Measurements from ENCODE around the gene SUPT6H. TPM values are rescaled to one million over a fixed set of nuclear protein-coding genes. Genes with fewer than 3 reads are reported as not detected.

The SUPT6H gene
- total and polyA plus RNA-seq, 2 of the 8 experiments (the other 6 are each of a cell fraction or from before 2014, with no cell fraction given), result 32.0 to 59.9 TPM

- Histone ChIP-seq H3K27ac (ENCODE audit: low read depth, low read length) (no peak overlapping the region), H3K23ac (ENCODE audit: insufficient read length) (no peak overlapping the region), H3K79me2 (ENCODE audit: control insufficient read depth in 1 of 2, insufficient read depth in 2 of 2, low read length in 2 of 2) (no peaks in the 10 kb centered on the region), H2AK5ac (ENCODE audit: low read depth, low read length) (no peak overlapping the region), H4K91ac (replicated peaks; ENCODE audit: insufficient read length, low read length) (no peak overlapping the region), H2BK20ac (ENCODE audit: low read length) (no peak overlapping the region), H3K4me1 (replicated peaks in 1 of 4; ENCODE audit: control insufficient read depth in 3 of 4, insufficient read depth in 4 of 4, low read length in 3 of 4) (no peaks in the 10 kb centered on the region), H4K5ac (ENCODE audit: insufficient read length, low read depth, low read length) (no peak overlapping the region), H3K36me3 (ENCODE audit: control insufficient read depth in 2 of 4, insufficient read depth in 4 of 4, low read length in 3 of 4) (peaks cover 48 to 86% (median 79%) of the 10 kb centered on the region in 4 experiments), H4K20me1 (replicated peaks in 1 of 2; ENCODE audit: control insufficient read depth in 1 of 2, insufficient read depth in 2 of 2, low read length in 2 of 2) (peaks cover 0 to 2% of the 10 kb centered on the region in 2 experiments), H3K4ac (replicated peaks; ENCODE audit: insufficient read length, low read depth, low read length) (no peak overlapping the region), H3K23me2 (ENCODE audit: low read depth, low read length) (no peaks in the 10 kb centered on the region), H2BK15ac (ENCODE audit: low read length) (no peak overlapping the region), H2BK12ac (ENCODE audit: low read depth, low read length) (no peak overlapping the region), H4K8ac (ENCODE audit: extremely low read depth, insufficient read depth, low read length) (peak overlapping the region; percentile 16; the same call in 1 of the 2 replicates), H2AFZ (ENCODE audit: low read length) (no peak overlapping the region), H3K4me3 (ENCODE audit: extremely low read depth in 1 of 4, insufficient read depth in 2 of 4, low read depth in 3 of 4, low read length in 4 of 4) (no peak overlapping the region), H3K9me3 (ENCODE audit: insufficient read depth in 2 of 2, low read depth in 1 of 2, low read length in 1 of 2) (no peaks in the 10 kb centered on the region), H3K4me2 (ENCODE audit: insufficient read depth in 1 of 2, low read depth in 2 of 2, low read length in 2 of 2) (no peak overlapping the region), H3K27me3 (replicated peaks in 1 of 4; ENCODE audit: control insufficient read depth in 3 of 4, extremely low read depth in 1 of 4, insufficient read depth in 3 of 4, low read length in 3 of 4) (no peaks in the 10 kb centered on the region), H3K56ac (replicated peaks; ENCODE audit: insufficient read length, low read depth, low read length) (no peak overlapping the region), H2BK120ac (replicated peaks; ENCODE audit: low read depth, low read length) (no peak overlapping the region), H3K9ac (replicated peaks in 1 of 4; ENCODE audit: extremely low read depth in 1 of 4, low read depth in 3 of 4, low read length in 3 of 4) (no peak overlapping the region), H2BK5ac (ENCODE audit: low read depth, low read length) (no peak overlapping the region), H3K79me1 (ENCODE audit: low read depth, low read length) (no peaks in the 10 kb centered on the region), H3K14ac (ENCODE audit: insufficient read length) (no peak overlapping the region), H3K18ac (ENCODE audit: extremely low read depth, low read length) (no peak overlapping the region)
- ChIA-PET CTCF (ENCODE audit: partially characterized antibody) (interaction anchor here (0.8 to 5.3 kb wide), 14 partner anchors 10 to 196 kb away, joined by 3 to 54 read pairs (median 4); partner anchors contain the start of gene BLTP2), POLR2A (ENCODE audit: partially characterized antibody) (interaction anchor here (0.9 to 6.5 kb wide), 10 partner anchors 13 to 99 kb away, joined by 3 to 35 read pairs (median 7); partner anchors contain the start of genes ALDOC, SDF2 and SUPT6H)
- WGBS, 2 experiments (ENCODE audit: extremely low coverage in 1 of 2, insufficient coverage in 1 of 2, insufficient read length in 1 of 2, insufficient replicate concordance in 2 of 2, low coverage in 1 of 2, low lambda C conversion rate in 2 of 2, missing lambda C conversion rate in 1 of 2), result 91% methylated on average over 7 of the region's 7 CpGs; no CpG with 5 or more reads in 1 of the 2 experiments
- TF ChIP-seq PHF8 (conservative IDR thresholded peaks at IDR 0.05; ENCODE audit: low read depth, low read length) (no peak), YY1 (IDR thresholded peaks at IDR 0.05; ENCODE audit: low read depth, low read length) (no peak), BRCA1 (IDR thresholded peaks at IDR 0.05; ENCODE audit: low read depth, low read length) (no peak), POLR2A (IDR thresholded peaks at IDR 0.05; ENCODE audit: control extremely low read depth in 1 of 2, low read depth in 2 of 2, low read length in 2 of 2) (no peak), BCL11A (IDR thresholded peaks at IDR 0.05; ENCODE audit: low read depth in 2 of 2, low read length in 2 of 2) (no peak), RAD21 (IDR thresholded peaks at IDR 0.05 in 1 of 2, conservative IDR thresholded peaks at IDR 0.05 in 1 of 2; ENCODE audit: low read depth in 2 of 2, low read length in 2 of 2) (peak; percentile 21 to 43; a peak in 3 of 4 replicates), RBBP5 (IDR thresholded peaks at IDR 0.05; ENCODE audit: borderline replicate concordance, low read depth, low read length) (no peak)
- TF ChIP-seq, protein P1, sequence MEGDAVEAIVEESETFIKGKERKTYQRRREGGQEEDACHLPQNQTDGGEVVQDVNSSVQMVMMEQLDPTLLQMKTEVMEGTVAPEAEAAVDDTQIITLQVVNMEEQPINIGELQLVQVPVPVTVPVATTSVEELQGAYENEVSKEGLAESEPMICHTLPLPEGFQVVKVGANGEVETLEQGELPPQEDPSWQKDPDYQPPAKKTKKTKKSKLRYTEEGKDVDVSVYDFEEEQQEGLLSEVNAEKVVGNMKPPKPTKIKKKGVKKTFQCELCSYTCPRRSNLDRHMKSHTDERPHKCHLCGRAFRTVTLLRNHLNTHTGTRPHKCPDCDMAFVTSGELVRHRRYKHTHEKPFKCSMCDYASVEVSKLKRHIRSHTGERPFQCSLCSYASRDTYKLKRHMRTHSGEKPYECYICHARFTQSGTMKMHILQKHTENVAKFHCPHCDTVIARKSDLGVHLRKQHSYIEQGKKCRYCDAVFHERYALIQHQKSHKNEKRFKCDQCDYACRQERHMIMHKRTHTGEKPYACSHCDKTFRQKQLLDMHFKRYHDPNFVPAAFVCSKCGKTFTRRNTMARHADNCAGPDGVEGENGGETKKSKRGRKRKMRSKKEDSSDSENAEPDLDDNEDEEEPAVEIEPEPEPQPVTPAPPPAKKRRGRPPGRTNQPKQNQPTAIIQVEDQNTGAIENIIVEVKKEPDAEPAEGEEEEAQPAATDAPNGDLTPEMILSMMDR (IDR thresholded peaks at IDR 0.05; ENCODE audit: control extremely low read depth in 1 of 3, insufficient read depth in 1 of 3, low read depth in 1 of 3, low read length in 3 of 3), result peak; percentile 34 to 38 (median 35)
- no peak for FAIRE-seq
- no peak for DNase-seq (ENCODE audit: low read depth in 1 of 2, low spot score in 2 of 2)
Observed at GRCh38 chr17:28675980-28676379, 14.0 kb downstream of the SUPT6H start.

All from H1 (cell line).